IMR-90 (cell line): ENCODE data around the gene FUT9. TPM values are rescaled to one million over a fixed set of nuclear protein-coding genes. Genes with fewer than 3 reads are reported as not detected.

ENCODE experiments used
- ATAC-seq: fragments of 200-7000 bp; cut with Tn5 transposase; 2 replicates; pipeline ENCODE4 v1.9.1; 2020; ENCODE audit warnings: low read depth, mild to moderate bottlenecking, moderate library complexity
- BruUV-seq: library from RNA; stranded (reverse); fragments of 400-500 nt; replicated peaks from 2 replicates; lab custom pipeline; 2021; lab: Mats Ljungman, UMichigan
- CTCF ChIA-PET: fragments of 300-600 bp; formaldehyde crosslinking; extraction: SDS; loops from one replicate; lab custom pipeline; 2021; ENCODE audit warnings: antibody characterized with exemption; lab: Yijun Ruan, JAX
- POLR2A ChIA-PET: fragments of 300-600 bp; sonication (Branson Sonifier 250); formaldehyde crosslinking; loops from one replicate; lab custom pipeline; 2022; ENCODE audit warnings: antibody characterized with exemption; ENCODE audit not compliant: unreplicated experiment; lab: Charles Lee
- DNase-seq: peaks from one replicate; pipeline ENCODE4 v3.0.0; 2013
- H2AFZ ChIP-seq: replicated peaks from 2 replicates; pipeline ENCODE3; 2013; ENCODE audit warnings: low read length, mild to moderate bottlenecking; ENCODE audit not compliant: poor library complexity
- H2AK5ac ChIP-seq: 2 replicates; pipeline ENCODE4 v1.6.1; 2013; ENCODE audit warnings: low read depth, low read length, inconsistent platforms
- H2AK9ac ChIP-seq: replicated peaks from 2 replicates; pipeline ENCODE3; 2013; ENCODE audit warnings: mild to moderate bottlenecking, low read depth, low read length, moderate library complexity; ENCODE audit not compliant: poor library complexity
- H2BK120ac ChIP-seq: 2 replicates; pipeline ENCODE4 v1.6.1; 2013; ENCODE audit warnings: low read depth, low read length, inconsistent platforms
- H2BK15ac ChIP-seq: 3 replicates; pipeline ENCODE4 v1.6.1; 2013; ENCODE audit warnings: low read depth, low read length, inconsistent platforms
- H2BK20ac ChIP-seq: 2 replicates; pipeline ENCODE4 v1.6.1; 2013; ENCODE audit warnings: low read depth, mild to moderate bottlenecking, inconsistent platforms, low read length, moderate library complexity
- H2BK5ac ChIP-seq: 2 replicates; pipeline ENCODE4 v1.6.1; 2013; ENCODE audit warnings: mild to moderate bottlenecking, low read depth, low read length, inconsistent platforms; ENCODE audit not compliant: poor library complexity, severe bottlenecking
- H3K14ac ChIP-seq: replicated peaks from 2 replicates; pipeline ENCODE4 v1.6.1; 2013; ENCODE audit warnings: low read depth, low read length, inconsistent platforms
- H3K18ac ChIP-seq: 2 replicates; pipeline ENCODE4 v1.6.1; 2013; ENCODE audit warnings: low read depth, low read length, control low read depth
- H3K23ac ChIP-seq: 2 replicates; pipeline ENCODE4 v1.6.1; 2013; ENCODE audit warnings: low read depth, low read length, inconsistent platforms
- H3K27ac ChIP-seq: 2 replicates; pipeline ENCODE4 v1.5.1; 2013; ENCODE audit warnings: mild to moderate bottlenecking, control low read depth, low read length; ENCODE audit not compliant: insufficient read depth
- H3K27me3 ChIP-seq: 2 replicates; pipeline ENCODE4 v1.6.1; 2013; ENCODE audit warnings: low read length; ENCODE audit not compliant: control insufficient read depth, insufficient read depth
- H3K36me3 ChIP-seq: 2 replicates; pipeline ENCODE4 v1.6.1; 2013; ENCODE audit warnings: low read length, mixed read lengths; ENCODE audit not compliant: control insufficient read depth, insufficient read depth
- H3K4ac ChIP-seq: 2 replicates; pipeline ENCODE4 v1.6.1; 2013; ENCODE audit warnings: low read depth, low read length, inconsistent platforms
- H3K4me1 ChIP-seq: 2 replicates; pipeline ENCODE4 v1.6.1; 2013; ENCODE audit warnings: low read length, mixed read lengths; ENCODE audit not compliant: control insufficient read depth, insufficient read depth
- H3K4me2 ChIP-seq: 2 replicates; pipeline ENCODE4 v1.6.1; 2013; ENCODE audit warnings: low read depth, mild to moderate bottlenecking, control low read depth, low read length, moderate library complexity
- H3K4me3 ChIP-seq: 2 replicates; pipeline ENCODE4 v1.5.1; 2013; ENCODE audit warnings: low read depth, mild to moderate bottlenecking, control low read depth, low read length, moderate library complexity; ENCODE audit not compliant: insufficient read depth
- H3K56ac ChIP-seq: 2 replicates; pipeline ENCODE4 v1.6.1; 2013; ENCODE audit warnings: low read length, inconsistent platforms; ENCODE audit not compliant: insufficient read depth; ENCODE audit errors: extremely low read depth
- H3K79me1 ChIP-seq, 2 experiments: 2 replicates each; pipeline ENCODE4 v1.6.1; 2013; ENCODE audit warnings: low read length in 2 of 2, inconsistent platforms in 1 of 2, low read depth in 1 of 2
- H3K9ac ChIP-seq: 2 replicates; pipeline ENCODE4 v1.6.1; 2013; ENCODE audit warnings: low read depth, low read length, control low read depth
- H3K9me1 ChIP-seq: 2 replicates; pipeline ENCODE4 v1.6.1; 2013; ENCODE audit warnings: low read length, inconsistent platforms; ENCODE audit not compliant: insufficient read depth
- H3K9me3 ChIP-seq: 2 replicates; pipeline ENCODE4 v1.6.1; 2013; ENCODE audit warnings: low read length; ENCODE audit not compliant: control insufficient read depth, insufficient read depth
- H4K20me1 ChIP-seq: 2 replicates; pipeline ENCODE4 v1.6.1; 2013; ENCODE audit warnings: low read length, inconsistent platforms; ENCODE audit not compliant: insufficient read depth
- H4K5ac ChIP-seq: 2 replicates; pipeline ENCODE4 v1.6.1; 2013; ENCODE audit warnings: mild to moderate bottlenecking, low read depth, low read length, control low read depth
- H4K8ac ChIP-seq, 2 experiments: 2 replicates each; pipeline ENCODE4 v1.6.1; 2013; ENCODE audit warnings: low read depth in 2 of 2, low read length in 2 of 2, control low read depth in 1 of 2, inconsistent platforms in 1 of 2
- H4K91ac ChIP-seq: 2 replicates; pipeline ENCODE4 v1.6.1; 2013; ENCODE audit warnings: low read depth, low read length, inconsistent platforms; ENCODE audit not compliant: insufficient read depth
- CHD1 ChIP-seq: IDR thresholded peaks from 2 replicates; pipeline ENCODE4 v1.6.1; 2012; ENCODE audit warnings: low read depth, low read length, improper control_type of control experiment
- FOS ChIP-seq: fragments of 150-350 bp; IDR thresholded peaks from 2 replicates; pipeline ENCODE4 v1.6.1; 2016; ENCODE audit warnings: low read depth, low read length
- MAZ ChIP-seq: IDR thresholded peaks from 2 replicates; pipeline ENCODE4 v1.6.1; 2012; ENCODE audit warnings: low read depth, mild to moderate bottlenecking, low read length, improper control_type of control experiment, moderate library complexity, borderline replicate concordance
- MXI1 ChIP-seq: IDR thresholded peaks from 2 replicates; pipeline ENCODE4 v1.6.1; 2012; ENCODE audit warnings: low read depth, mild to moderate bottlenecking, low read length, moderate library complexity, borderline replicate concordance
- NFE2L2 ChIP-seq: fragments of 150-350 bp; IDR thresholded peaks from 2 replicates; pipeline ENCODE4 v1.6.1; 2016; ENCODE audit warnings: low read depth, mild to moderate bottlenecking, low read length
- POLR2A ChIP-seq: IDR thresholded peaks from 2 replicates; pipeline ENCODE4 v1.6.1; 2012; ENCODE audit warnings: mild to moderate bottlenecking, low read depth, low read length
- RAD21 ChIP-seq: IDR thresholded peaks from 2 replicates; pipeline ENCODE4 v1.6.1; 2012; ENCODE audit warnings: low read length, improper control_type of control experiment
- RCOR1 ChIP-seq: IDR thresholded peaks from 2 replicates; pipeline ENCODE4 v1.6.1; 2012; ENCODE audit warnings: mild to moderate bottlenecking, low read length, improper control_type of control experiment; ENCODE audit not compliant: insufficient replicate concordance
- dilution Hi-C: fragments of 300-500 bp; cut with HindIII; formaldehyde crosslinking; loops from one replicate; pipeline ENCODE4 v1.14.3; 2018; ENCODE audit warnings: low sequenced_read_pairs; ENCODE audit not compliant: unreplicated experiment
- in situ Hi-C: fragments of 300-500 bp; cut with MboI; formaldehyde crosslinking; loops from 3 replicates; pipeline ENCODE4 v1.14.3; 2019; ENCODE audit warnings: low sequenced_read_pairs, inconsistent platforms, mixed read lengths
- intact Hi-C: fragments of 100-400 bp; cut with micrococcal nuclease; formaldehyde crosslinking; loops from 2 replicates; pipeline ENCODE4 v1.10.0; 2022
- polyA plus RNA-seq, 3 experiments: library from polyadenylated mRNA; depleted of rRNA; stranded (reverse); fragments of >200 nt; gene quantifications; 2 replicates each; pipeline ENCODE4 v1.2.3, GENCODE V29; 2012; ENCODE audit warnings: low replicate concordance in 1 of 3
- total RNA-seq: library from RNA; depleted of rRNA; stranded (reverse); fragments of >200 nt; gene quantifications from 2 replicates; pipeline ENCODE4 v1.2.3, GENCODE V29; 2012
- TF ChIP-seq, protein P1 (sequence below): fragments of 150-350 bp; IDR thresholded peaks from 2 replicates; pipeline ENCODE4 v1.6.1; 2016; ENCODE audit warnings: low read depth, mild to moderate bottlenecking, low read length, moderate library complexity, borderline replicate concordance

FUT9 gene
- total and polyA plus RNA-seq, 2 of the 4 experiments (the other 2 are of a cell fraction): under 0.01 TPM; not detected in 1

DNA sequence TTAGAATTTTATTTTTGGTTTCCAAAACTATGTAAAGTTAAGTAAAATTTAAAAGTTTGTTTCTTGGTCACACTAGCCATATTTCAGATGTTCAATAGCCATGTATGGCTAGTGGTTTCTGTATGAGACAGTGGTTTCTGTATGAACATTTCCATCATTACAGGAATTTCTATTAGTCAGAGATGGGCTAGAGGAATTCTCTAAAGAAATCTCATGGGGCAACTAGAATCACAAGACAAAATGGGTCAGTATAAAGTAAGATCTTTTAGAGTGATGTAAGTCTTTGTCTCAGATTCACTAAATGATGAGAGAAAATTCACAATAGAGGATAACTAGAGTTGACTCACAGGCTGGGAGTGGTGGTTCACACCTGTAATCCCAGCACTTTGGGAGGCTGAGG is 149.0 kb downstream of the FUT9 start:
- H3K36me3 ChIP-seq: no peaks in the 10 kb centered on the region
- H2BK5ac ChIP-seq: no peak overlapping the region
- ATAC-seq (no peak), DNase-seq (no peak)
- H3K56ac ChIP-seq: no peak overlapping the region
- H3K23ac ChIP-seq: no peak overlapping the region
- H3K9me3 ChIP-seq: no peaks in the 10 kb centered on the region; the same call in 1 of the 2 replicates
- no peak overlapping the region for H3K27ac ChIP-seq
- H3K18ac ChIP-seq: no peak overlapping the region
- no peak overlapping the region for H3K4me2 ChIP-seq
- H4K91ac ChIP-seq: no peak overlapping the region
- no peak overlapping the region for H2BK120ac ChIP-seq
- H3K14ac ChIP-seq: no peak overlapping the region
- no peak overlapping the region for H2BK15ac ChIP-seq
- no peak overlapping the region for H2BK20ac ChIP-seq
- no peaks in the 10 kb centered on the region for H3K27me3 ChIP-seq
- no peak for TF ChIP-seq NFE2L2
- no peak for TF ChIP-seq CHD1
- TF ChIP-seq MXI1: no peak
- no peak for TF ChIP-seq RAD21
- TF ChIP-seq, protein P1, sequence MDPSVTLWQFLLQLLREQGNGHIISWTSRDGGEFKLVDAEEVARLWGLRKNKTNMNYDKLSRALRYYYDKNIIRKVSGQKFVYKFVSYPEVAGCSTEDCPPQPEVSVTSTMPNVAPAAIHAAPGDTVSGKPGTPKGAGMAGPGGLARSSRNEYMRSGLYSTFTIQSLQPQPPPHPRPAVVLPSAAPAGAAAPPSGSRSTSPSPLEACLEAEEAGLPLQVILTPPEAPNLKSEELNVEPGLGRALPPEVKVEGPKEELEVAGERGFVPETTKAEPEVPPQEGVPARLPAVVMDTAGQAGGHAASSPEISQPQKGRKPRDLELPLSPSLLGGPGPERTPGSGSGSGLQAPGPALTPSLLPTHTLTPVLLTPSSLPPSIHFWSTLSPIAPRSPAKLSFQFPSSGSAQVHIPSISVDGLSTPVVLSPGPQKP: no peak
- no peak for TF ChIP-seq POLR2A
- TF ChIP-seq FOS: no peak
- no peak for TF ChIP-seq MAZ
- no peak for TF ChIP-seq RCOR1
- H3K9me1 ChIP-seq: no peaks in the 10 kb centered on the region
- CTCF ChIA-PET: no interaction called here
- H2AK5ac ChIP-seq: no peak overlapping the region
- no peak overlapping the region for H4K5ac ChIP-seq
- H3K9ac ChIP-seq: no peak overlapping the region
- H3K4ac ChIP-seq: no peak overlapping the region
- in situ Hi-C loops (no loop called here), dilution Hi-C loops (no loop called here), intact Hi-C loops (no loop called here)
- no peaks in the 10 kb centered on the region for H4K20me1 ChIP-seq
- no peaks in the 10 kb centered on the region for H3K79me1 ChIP-seq
- BruUV-seq: no TSS peak
- H4K8ac ChIP-seq: no peak overlapping the region
- no peak overlapping the region for H2AFZ ChIP-seq
- no peak overlapping the region for H2AK9ac ChIP-seq
- POLR2A ChIA-PET: no interaction called here
- no peaks in the 10 kb centered on the region for H3K4me1 ChIP-seq
- H3K4me3 ChIP-seq: no peak overlapping the region
